ENCODE results near the gene TMEM161B.
"Not testable (repeated sequence)": the region's sequence is repeated elsewhere in the genome, so short reads cannot be mapped to it uniquely, and the experiment has no call there.

TMEM161B gene

GRCh38 chr5:88268385-88269184, at the start of gene TMEM161B:
TMEM161B (minus strand) TSS chr5:88268845; CDS start chr5:88268723, 122 bp downstream.
- peak; percentile 95 to 96 for DNase-seq (ENCODE audit: low read depth in 2 of 2)

GRCh38 chr5:88304356-88304755, 35.7 kb upstream of the TMEM161B start:
- no peak for DNase-seq (ENCODE audit: low read depth in 2 of 2)

- no peak for DNase-seq (ENCODE audit: low read depth in 2 of 2)
Observed at GRCh38 chr5:88298425-88298824, 29.8 kb upstream of the TMEM161B start.

- DNase-seq (ENCODE audit: low read depth in 2 of 2), result no peak
Observed at GRCh38 chr5:88290801-88291200, 22.2 kb upstream of the TMEM161B start.

GRCh38 chr5:88288528-88289197, 20.0 kb upstream of the TMEM161B start:
- DNase-seq (ENCODE audit: low read depth in 2 of 2), result no peak

- no peak for DNase-seq (ENCODE audit: low read depth in 2 of 2)
Observed at GRCh38 chr5:88287846-88288527, 19.3 kb upstream of the TMEM161B start.

GRCh38 chr5:88287302-88287701, 18.7 kb upstream of the TMEM161B start:
- no peak for DNase-seq (ENCODE audit: low read depth in 2 of 2)

- no peak for DNase-seq (ENCODE audit: low read depth in 2 of 2)
Observed at GRCh38 chr5:88283690-88284089, 15.0 kb upstream of the TMEM161B start.

- no peak for DNase-seq (ENCODE audit: low read depth in 2 of 2)
Observed at GRCh38 chr5:88281322-88281721, 12.7 kb upstream of the TMEM161B start.

- DNase-seq (ENCODE audit: low read depth in 2 of 2), result no peak
Observed at GRCh38 chr5:88279584-88279983, 10.9 kb upstream of the TMEM161B start.

- no peak for DNase-seq (ENCODE audit: low read depth in 2 of 2)
Observed at GRCh38 chr5:88276378-88276777, 7.7 kb upstream of the TMEM161B start.

GRCh38 chr5:88275581-88275980, 6.9 kb upstream of the TMEM161B start:
- no peak for DNase-seq (ENCODE audit: low read depth in 2 of 2)

- no peak for DNase-seq (ENCODE audit: low read depth in 2 of 2)
Observed at GRCh38 chr5:88269222-88269771, 652 bp upstream of the TMEM161B start.

- DNase-seq (ENCODE audit: low read depth in 2 of 2), result not testable (repeated sequence)
Observed at GRCh38 chr5:88264565-88264964, 4.1 kb downstream of the TMEM161B start.

- no peak for DNase-seq (ENCODE audit: low read depth in 2 of 2)
Observed at GRCh38 chr5:88263349-88263748, 5.3 kb downstream of the TMEM161B start.

GRCh38 chr5:88262116-88262515, 6.5 kb downstream of the TMEM161B start:
- no peak for DNase-seq (ENCODE audit: low read depth in 2 of 2)

GRCh38 chr5:88258636-88259035, 10.0 kb downstream of the TMEM161B start:
- DNase-seq (ENCODE audit: low read depth in 2 of 2), result no peak

- no peak for DNase-seq (ENCODE audit: low read depth in 2 of 2)
Observed at GRCh38 chr5:88256872-88257271, 11.8 kb downstream of the TMEM161B start.

GRCh38 chr5:88256037-88256436, 12.6 kb downstream of the TMEM161B start:
- DNase-seq (ENCODE audit: low read depth in 2 of 2), result no peak

GRCh38 chr5:88254320-88254719, 14.3 kb downstream of the TMEM161B start:
- no peak for DNase-seq (ENCODE audit: low read depth in 2 of 2)

GRCh38 chr5:88251048-88251711, 17.5 kb downstream of the TMEM161B start:
- DNase-seq (ENCODE audit: low read depth in 2 of 2), result peak in 1 of 2 donors; percentile 7

- DNase-seq (ENCODE audit: low read depth in 2 of 2), result no peak
Observed at GRCh38 chr5:88250010-88250409, 18.6 kb downstream of the TMEM161B start.
